ENCODE measurements around the gene DGKZ. TPM values are rescaled to one million over a fixed set of nuclear protein-coding genes. Genes with fewer than 3 reads are reported as not detected.

The DGKZ gene
- total RNA-seq, 1 donor from 2014 or later = 12.5 TPM

DNA sequence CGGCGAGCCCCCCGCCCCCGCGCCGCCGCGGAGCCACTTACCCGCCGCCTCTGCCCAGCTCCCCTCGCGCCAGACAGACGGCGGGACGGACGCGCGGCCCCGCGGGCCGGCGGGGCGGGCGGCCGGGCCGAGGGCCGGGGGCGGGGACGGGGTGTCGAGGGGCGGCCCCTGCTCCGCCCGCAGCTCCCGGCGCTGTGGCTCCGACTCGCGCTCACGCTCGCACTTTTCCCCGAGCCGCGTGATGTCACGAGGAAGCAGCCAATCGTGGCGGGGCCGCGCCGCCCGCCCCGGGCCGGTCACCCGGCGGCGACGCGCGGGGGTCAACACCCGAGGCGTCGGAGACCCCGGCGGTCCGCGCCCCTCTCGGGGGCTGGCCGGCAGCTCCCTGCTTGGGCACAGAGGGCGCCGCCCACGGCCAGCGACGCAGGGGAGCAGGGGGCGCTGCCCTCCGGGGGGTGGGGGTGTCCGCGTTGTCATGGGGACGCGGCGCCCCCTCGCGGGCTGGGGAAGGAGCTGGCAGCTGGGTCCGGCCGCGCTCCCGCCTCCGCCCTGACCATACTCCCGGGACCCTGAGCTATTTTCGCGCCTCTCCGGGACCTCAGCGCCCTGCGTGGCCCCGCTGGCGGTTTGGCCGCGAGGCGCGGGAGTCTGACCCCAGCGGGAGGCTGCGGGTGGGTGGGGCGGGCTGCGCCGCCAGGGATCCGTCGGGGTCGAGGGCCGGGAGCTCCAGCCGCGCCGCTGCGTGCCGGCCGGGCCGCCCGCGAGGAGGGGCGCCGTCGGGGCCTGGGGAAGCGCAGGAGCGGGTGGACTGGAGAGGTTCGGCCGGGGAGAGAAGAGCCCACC, 44.5 kb downstream of the DGKZ start, which contains the start of gene CHRM4:
Gene CHRM4, minus strand, starts transcription at position 199 of the 843 bp plus-strand sequence. CDS start 5,219 bp downstream, outside the sequence.
- peaks cover 62% of the 10 kb centered on the region for H4K20me1 ChIP-seq (ENCODE audit: low read depth)
- peaks cover 22% of the 10 kb centered on the region for H3F3A ChIP-seq (ENCODE audit: low read depth)
- Mint-ChIP-seq H3K9me3 (peaks cover 2% of the 10 kb centered on the region), H3K4me3 (peak within 1 kb of the TSS; percentile 84), H3K4me1 (peaks cover 31% of the 10 kb centered on the region), H3K36me3 (no peaks in the 10 kb centered on the region), H3K27ac (no peak within 1 kb of the TSS), H3K27me3 (ENCODE audit: insufficient read depth, low read depth) (peaks cover 41% of the 10 kb centered on the region)
- H3K9ac ChIP-seq = no peak within 1 kb of the TSS
- no peak within 1 kb of the TSS for H3K27ac ChIP-seq
- peak within 1 kb of the TSS; percentile 49 for H3K4me3 ChIP-seq
- no peaks in the 10 kb centered on the region for H3K36me3 ChIP-seq
- peak; percentile 77 for DNase-seq (ENCODE audit: low spot score)
- no peak within 1 kb of the TSS for H2AFZ ChIP-seq (replicated peaks)
- H3K79me2 ChIP-seq (ENCODE audit: low read depth) = no peaks in the 10 kb centered on the region
- H3K9me3 ChIP-seq (ENCODE audit: low read depth) = no peaks in the 10 kb centered on the region
- TF ChIP-seq EZH2phosphoT487 (IDR thresholded peaks at IDR 0.05) (no peak), EZH2 (IDR thresholded peaks at IDR 0.05) (no peak)
- TF ChIP-seq, protein P1, sequence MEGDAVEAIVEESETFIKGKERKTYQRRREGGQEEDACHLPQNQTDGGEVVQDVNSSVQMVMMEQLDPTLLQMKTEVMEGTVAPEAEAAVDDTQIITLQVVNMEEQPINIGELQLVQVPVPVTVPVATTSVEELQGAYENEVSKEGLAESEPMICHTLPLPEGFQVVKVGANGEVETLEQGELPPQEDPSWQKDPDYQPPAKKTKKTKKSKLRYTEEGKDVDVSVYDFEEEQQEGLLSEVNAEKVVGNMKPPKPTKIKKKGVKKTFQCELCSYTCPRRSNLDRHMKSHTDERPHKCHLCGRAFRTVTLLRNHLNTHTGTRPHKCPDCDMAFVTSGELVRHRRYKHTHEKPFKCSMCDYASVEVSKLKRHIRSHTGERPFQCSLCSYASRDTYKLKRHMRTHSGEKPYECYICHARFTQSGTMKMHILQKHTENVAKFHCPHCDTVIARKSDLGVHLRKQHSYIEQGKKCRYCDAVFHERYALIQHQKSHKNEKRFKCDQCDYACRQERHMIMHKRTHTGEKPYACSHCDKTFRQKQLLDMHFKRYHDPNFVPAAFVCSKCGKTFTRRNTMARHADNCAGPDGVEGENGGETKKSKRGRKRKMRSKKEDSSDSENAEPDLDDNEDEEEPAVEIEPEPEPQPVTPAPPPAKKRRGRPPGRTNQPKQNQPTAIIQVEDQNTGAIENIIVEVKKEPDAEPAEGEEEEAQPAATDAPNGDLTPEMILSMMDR (IDR thresholded peaks at IDR 0.05) = peak; percentile 61
- H3K4me2 ChIP-seq = peak within 1 kb of the TSS; percentile 83
- H3K4me1 ChIP-seq = peaks cover 23% of the 10 kb centered on the region
- peaks cover 75% of the 10 kb centered on the region for H3K27me3 ChIP-seq

DNA sequence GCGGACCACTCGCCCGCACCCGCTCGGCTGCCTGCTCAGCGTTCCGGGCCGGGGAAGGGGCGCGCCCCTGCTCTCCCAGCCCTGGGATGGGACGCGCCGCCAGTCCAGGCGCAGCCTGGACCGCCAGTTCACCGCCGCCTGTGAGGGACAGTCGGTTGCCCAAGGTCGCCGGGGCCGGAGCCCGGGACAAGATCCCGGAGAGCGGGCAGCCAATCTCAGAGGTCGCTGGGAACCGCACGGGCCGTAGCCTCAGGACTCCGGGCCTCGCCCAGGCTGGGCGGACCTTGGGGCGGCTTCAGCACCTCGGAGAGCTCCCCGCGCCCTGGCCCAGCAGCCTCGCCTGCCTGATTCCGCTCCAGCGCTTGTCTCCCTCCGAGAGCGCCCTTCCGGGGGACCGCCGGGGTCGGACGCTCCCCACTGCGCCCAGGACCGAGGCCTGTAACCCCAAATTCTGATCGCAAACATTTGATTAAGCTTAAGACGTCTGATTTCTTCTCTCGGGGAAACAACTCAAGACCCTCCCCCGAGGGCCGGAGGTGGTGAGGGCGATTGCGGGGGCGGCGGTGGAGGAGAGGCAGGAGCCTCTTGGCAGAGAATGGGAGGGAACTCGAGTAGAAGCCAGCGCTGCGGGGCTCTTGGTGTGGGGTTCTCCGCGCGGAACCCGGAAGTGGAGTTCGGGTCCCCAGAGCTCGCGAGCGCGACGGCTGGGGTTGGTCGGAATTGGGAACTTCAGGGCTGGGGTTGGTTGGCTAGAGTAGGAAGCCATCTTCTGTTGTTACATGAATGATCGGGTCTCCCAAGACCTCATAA, 45.4 kb downstream of the DGKZ start:
- H3K27ac Mint-ChIP-seq = no peak overlapping the region
- Histone ChIP-seq H2AFZ (replicated peaks) (no peak overlapping the region), H3K4me2 (peak overlapping the region; percentile 83), H3K79me2 (ENCODE audit: low read depth) (no peaks in the 10 kb centered on the region), H3K4me1 (peaks cover 23% of the 10 kb centered on the region), H3F3A (ENCODE audit: low read depth) (peaks cover 22% of the 10 kb centered on the region), H3K27me3 (peaks cover 67% of the 10 kb centered on the region), H3K9me3 (ENCODE audit: low read depth) (no peaks in the 10 kb centered on the region), H3K27ac (no peak overlapping the region), H4K20me1 (ENCODE audit: low read depth) (peaks cover 58% of the 10 kb centered on the region), H3K9ac (no peak overlapping the region), H3K4me3 (peak overlapping the region; percentile 49), H3K36me3 (no peaks in the 10 kb centered on the region)
- peaks cover 34% of the 10 kb centered on the region for H3K27me3 Mint-ChIP-seq (ENCODE audit: insufficient read depth, low read depth)
- TF ChIP-seq EZH2phosphoT487 (IDR thresholded peaks at IDR 0.05) = peak; percentile 51
- TF ChIP-seq, protein P1 (IDR thresholded peaks at IDR 0.05) = no peak
- peak; percentile 65 for TF ChIP-seq EZH2 (IDR thresholded peaks at IDR 0.05)
- peak; percentile 96 for DNase-seq (ENCODE audit: low spot score)
- peaks cover 25% of the 10 kb centered on the region for H3K4me1 Mint-ChIP-seq
- H3K36me3 Mint-ChIP-seq = peaks cover 3% of the 10 kb centered on the region
- H3K9me3 Mint-ChIP-seq = no peaks in the 10 kb centered on the region
- H3K4me3 Mint-ChIP-seq = peak overlapping the region; percentile 84

DNA sequence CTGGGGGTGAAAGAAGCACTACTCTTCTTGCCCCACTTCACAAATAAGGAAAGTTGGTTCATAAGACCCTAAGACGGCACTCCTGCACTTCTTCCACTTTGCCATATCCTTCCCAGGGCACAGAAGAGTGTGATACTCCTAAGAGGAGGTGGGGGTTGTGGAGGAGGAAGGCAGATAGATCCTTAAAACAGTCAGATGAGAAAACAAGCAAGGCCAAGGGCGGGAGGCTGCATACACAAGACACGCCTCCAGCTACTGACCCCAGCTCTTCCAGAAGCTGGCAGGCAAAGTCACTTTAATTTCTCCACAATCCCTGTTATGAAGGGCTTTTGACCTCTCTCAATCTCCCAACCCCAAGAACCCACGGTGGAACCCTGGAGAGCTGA, 46.0 kb downstream of the DGKZ start:
- peaks cover 33% of the 10 kb centered on the region for H3K27me3 Mint-ChIP-seq (ENCODE audit: insufficient read depth, low read depth)
- peak overlapping the region; percentile 84 for H3K4me3 Mint-ChIP-seq
- peaks cover 61% of the 10 kb centered on the region for H3K27me3 ChIP-seq

More for the DNA sequence above, 46.0 kb downstream of the DGKZ start:
- no peaks in the 10 kb centered on the region for H3K79me2 ChIP-seq (ENCODE audit: low read depth)
- no peaks in the 10 kb centered on the region for H3K9me3 ChIP-seq (ENCODE audit: low read depth)
- H3K36me3 Mint-ChIP-seq = peaks cover 5% of the 10 kb centered on the region
- H3K27ac Mint-ChIP-seq = no peak overlapping the region
- H3K4me2 ChIP-seq = peak overlapping the region; percentile 83
- no peak overlapping the region for H3K27ac ChIP-seq
- H3K9me3 Mint-ChIP-seq = no peaks in the 10 kb centered on the region
- H4K20me1 ChIP-seq (ENCODE audit: low read depth) = peaks cover 52% of the 10 kb centered on the region
- peak overlapping the region; percentile 49 for H3K4me3 ChIP-seq
- H3K4me1 ChIP-seq = peaks cover 23% of the 10 kb centered on the region
- no peaks in the 10 kb centered on the region for H3K36me3 ChIP-seq
- no peak overlapping the region for H3K9ac ChIP-seq
- DNase-seq (ENCODE audit: low spot score) = no peak
- no peak overlapping the region for H2AFZ ChIP-seq (replicated peaks)
- H3F3A ChIP-seq (ENCODE audit: low read depth) = peaks cover 19% of the 10 kb centered on the region
- H3K4me1 Mint-ChIP-seq = peaks cover 21% of the 10 kb centered on the region
- TF ChIP-seq EZH2 (IDR thresholded peaks at IDR 0.05) = no peak
- TF ChIP-seq EZH2phosphoT487 (IDR thresholded peaks at IDR 0.05) = no peak
- TF ChIP-seq, protein P1 (IDR thresholded peaks at IDR 0.05) = no peak

Data from neural progenitor cell (in vitro differentiated cells).